Immature natural killer cell (primary cell): ENCODE data around the gene USE1. TPM values are rescaled to one million over a fixed set of nuclear protein-coding genes. Genes with fewer than 3 reads are reported as not detected.

ENCODE experiments used
- DNase-seq, 3 donors: peaks; one replicate each; pipeline ENCODE4 v3.0.0; 2022; ENCODE audit warnings: mixed read lengths in 1 of 3
- H3K27ac Mint-ChIP-seq, 6 donors: one replicate each; pipeline ENCODE4 v1.8.0; 2020; ENCODE audit warnings: mixed read lengths in 6 of 6, mild to moderate bottlenecking in 5 of 6, inconsistent platforms in 4 of 6, moderate library complexity in 3 of 6
- H3K27me3 Mint-ChIP-seq, 3 donors: one replicate each; pipeline ENCODE4 v1.8.0; 2020 to 2021; ENCODE audit warnings: low read depth in 3 of 3, mild to moderate bottlenecking in 3 of 3, mixed read lengths in 3 of 3, moderate library complexity in 3 of 3, inconsistent platforms in 1 of 3
- H3K36me3 Mint-ChIP-seq, 3 donors: one replicate each; pipeline ENCODE4 v1.8.0; 2020; ENCODE audit warnings: mixed read lengths in 3 of 3, inconsistent platforms in 2 of 3, mild to moderate bottlenecking in 2 of 3
- H3K4me1 Mint-ChIP-seq, 2 donors: one replicate each; pipeline ENCODE4 v1.8.0; 2020; ENCODE audit warnings: inconsistent platforms in 2 of 2, mild to moderate bottlenecking in 2 of 2, mixed read lengths in 2 of 2, moderate library complexity in 1 of 2
- H3K4me3 Mint-ChIP-seq, 5 donors: one replicate each; pipeline ENCODE4 v1.8.0; 2020; ENCODE audit warnings: mild to moderate bottlenecking in 5 of 5, mixed read lengths in 5 of 5, inconsistent platforms in 3 of 5, moderate library complexity in 3 of 5
- H3K9me3 Mint-ChIP-seq, 6 donors: one replicate each; pipeline ENCODE4 v1.8.0; 2020; ENCODE audit warnings: mild to moderate bottlenecking in 6 of 6, mixed read lengths in 6 of 6, inconsistent platforms in 4 of 6, moderate library complexity in 3 of 6
- polyA plus RNA-seq, 3 donors: library from polyadenylated mRNA; unstranded; fragments of 300-500 nt; fragmentation: Illumina TruSeq; gene quantifications; one replicate each; pipeline ENCODE4 v1.2.3, GENCODE V29; 2021

USE1 gene
- polyA plus RNA-seq, 3 donors from 2014 or later = 35.4 to 42.0 (median 38.8) TPM

GRCh38 chr19:17192751-17193150, 22.4 kb upstream of the USE1 start:
- Mint-ChIP-seq H3K36me3 (peaks cover 18 to 43% (median 28%) of the 10 kb centered on the region in 3 donors), H3K9me3 (no peaks in the 10 kb centered on the region), H3K27ac (no peak overlapping the region), H3K4me1 (peaks cover 1 to 10% of the 10 kb centered on the region in 2 donors), H3K4me3 (no peak overlapping the region), H3K27me3 (peaks cover 0 to 6% (median 0%) of the 10 kb centered on the region in 3 donors)
- no peak for DNase-seq

- Mint-ChIP-seq H3K4me1 (peaks cover 1 to 10% of the 10 kb centered on the region in 2 donors), H3K27me3 (peaks cover 0 to 3% (median 0%) of the 10 kb centered on the region in 3 donors), H3K36me3 (peaks cover 21 to 42% (median 26%) of the 10 kb centered on the region in 3 donors), H3K9me3 (no peaks in the 10 kb centered on the region), H3K27ac (peak overlapping the region in 1 of 6 donors; percentile 78), H3K4me3 (no peak overlapping the region)
- DNase-seq = no peak
Observed at GRCh38 chr19:17194608-17195007, 20.5 kb upstream of the USE1 start.

GRCh38 chr19:17195106-17195505, 20.1 kb upstream of the USE1 start:
- Mint-ChIP-seq H3K27me3 (peaks cover 0 to 3% (median 0%) of the 10 kb centered on the region in 3 donors), H3K4me3 (no peak overlapping the region), H3K36me3 (peaks cover 21 to 44% (median 26%) of the 10 kb centered on the region in 3 donors), H3K27ac (peak overlapping the region in 1 of 6 donors; percentile 60), H3K4me1 (peaks cover 1 to 10% of the 10 kb centered on the region in 2 donors), H3K9me3 (no peaks in the 10 kb centered on the region)
- DNase-seq = no peak

GRCh38 chr19:17196610-17197009, 18.5 kb upstream of the USE1 start:
- Mint-ChIP-seq H3K36me3 (peaks cover 17 to 45% (median 19%) of the 10 kb centered on the region in 3 donors), H3K27me3 (peaks cover 0 to 3% (median 1%) of the 10 kb centered on the region in 3 donors), H3K4me1 (peaks cover 0 to 10% of the 10 kb centered on the region in 2 donors), H3K4me3 (no peak overlapping the region), H3K9me3 (no peaks in the 10 kb centered on the region), H3K27ac (peak overlapping the region in 4 of 6 donors; percentile 2 to 59 (median 20))
- DNase-seq = no peak

- Mint-ChIP-seq H3K27ac (no peak overlapping the region), H3K27me3 (peaks cover 0 to 6% (median 1%) of the 10 kb centered on the region in 3 donors), H3K36me3 (peaks cover 27 to 54% (median 30%) of the 10 kb centered on the region in 3 donors), H3K9me3 (no peaks in the 10 kb centered on the region), H3K4me1 (peaks cover 1 to 10% of the 10 kb centered on the region in 2 donors), H3K4me3 (no peak overlapping the region)
- DNase-seq = no peak
Observed at GRCh38 chr19:17197666-17198065, 17.5 kb upstream of the USE1 start.

- DNase-seq = no peak
- H3K27me3 Mint-ChIP-seq = peaks cover 1 to 10% (median 3%) of the 10 kb centered on the region in 3 donors
- H3K27ac Mint-ChIP-seq = no peak overlapping the region
- H3K9me3 Mint-ChIP-seq = no peaks in the 10 kb centered on the region
- peaks cover 1 to 10% of the 10 kb centered on the region in 2 donors for H3K4me1 Mint-ChIP-seq
- H3K4me3 Mint-ChIP-seq = no peak overlapping the region
- peaks cover 27 to 58% (median 32%) of the 10 kb centered on the region in 3 donors for H3K36me3 Mint-ChIP-seq
Observed at GRCh38 chr19:17200408-17201079, 14.6 kb upstream of the USE1 start.

- Mint-ChIP-seq H3K4me3 (no peak overlapping the region), H3K36me3 (peaks cover 20 to 45% (median 23%) of the 10 kb centered on the region in 3 donors), H3K4me1 (peaks cover 0 to 1% of the 10 kb centered on the region in 2 donors), H3K27me3 (peaks cover 1 to 16% (median 3%) of the 10 kb centered on the region in 3 donors), H3K27ac (peak overlapping the region in 1 of 6 donors; percentile 68), H3K9me3 (no peaks in the 10 kb centered on the region)
- DNase-seq = no peak
Observed at GRCh38 chr19:17202249-17202648, 12.9 kb upstream of the USE1 start.

- Mint-ChIP-seq H3K4me1 (peaks cover 0 to 1% of the 10 kb centered on the region in 2 donors), H3K9me3 (no peaks in the 10 kb centered on the region), H3K36me3 (peaks cover 20 to 42% (median 21%) of the 10 kb centered on the region in 3 donors), H3K27me3 (peaks cover 1 to 14% (median 3%) of the 10 kb centered on the region in 3 donors), H3K4me3 (no peak overlapping the region), H3K27ac (peak overlapping the region in 1 of 6 donors; percentile 68)
- no peak for DNase-seq
Observed at GRCh38 chr19:17202713-17203112, 12.4 kb upstream of the USE1 start.

GRCh38 chr19:17205237-17206140, 9.7 kb upstream of the USE1 start:
- Mint-ChIP-seq H3K27me3 (peaks cover 4 to 15% (median 7%) of the 10 kb centered on the region in 3 donors), H3K9me3 (no peaks in the 10 kb centered on the region), H3K36me3 (peaks cover 23 to 35% (median 25%) of the 10 kb centered on the region in 3 donors), H3K4me1 (peaks cover 0 to 1% of the 10 kb centered on the region in 2 donors), H3K27ac (no peak overlapping the region), H3K4me3 (no peak overlapping the region)
- DNase-seq = peak; percentile 31 to 35 (median 32)

GRCh38 chr19:17206736-17207581, 8.2 kb upstream of the USE1 start:
- Mint-ChIP-seq H3K4me3 (no peak overlapping the region), H3K27me3 (peaks cover 4 to 15% (median 7%) of the 10 kb centered on the region in 3 donors), H3K27ac (no peak overlapping the region), H3K9me3 (no peaks in the 10 kb centered on the region), H3K36me3 (peaks cover 19 to 25% (median 20%) of the 10 kb centered on the region in 3 donors), H3K4me1 (peaks cover 0 to 1% of the 10 kb centered on the region in 2 donors)
- DNase-seq = no peak

- H3K36me3 Mint-ChIP-seq = peaks cover 15 to 22% (median 15%) of the 10 kb centered on the region in 3 donors
- H3K9me3 Mint-ChIP-seq = no peaks in the 10 kb centered on the region
- peaks cover 4 to 8% (median 7%) of the 10 kb centered on the region in 3 donors for H3K27me3 Mint-ChIP-seq
- peak overlapping the region in 3 of 6 donors; percentile 6 to 66 (median 55) for H3K27ac Mint-ChIP-seq
- no peak overlapping the region for H3K4me3 Mint-ChIP-seq
- DNase-seq = no peak
- peaks cover under 1 to 2% of the 10 kb centered on the region in 2 donors for H3K4me1 Mint-ChIP-seq
Observed at GRCh38 chr19:17209126-17210036, 5.8 kb upstream of the USE1 start.

GRCh38 chr19:17210296-17210695, 4.9 kb upstream of the USE1 start:
- Mint-ChIP-seq H3K4me1 (peaks cover 9 to 11% of the 10 kb centered on the region in 2 donors), H3K4me3 (no peak overlapping the region), H3K27ac (no peak overlapping the region), H3K9me3 (no peaks in the 10 kb centered on the region), H3K27me3 (peaks cover 4 to 12% (median 7%) of the 10 kb centered on the region in 3 donors), H3K36me3 (peaks cover 18 to 22% (median 18%) of the 10 kb centered on the region in 3 donors)
- no peak for DNase-seq
